T-helper 22 cell (primary cell): Measurements from ENCODE around the gene FCHO1.

Experiments used
- DNase-seq: peaks from one replicate; pipeline ENCODE4 v3.0.0-alpha.2; 2020; ENCODE audit warnings: low read depth

FCHO1 gene, protein sequence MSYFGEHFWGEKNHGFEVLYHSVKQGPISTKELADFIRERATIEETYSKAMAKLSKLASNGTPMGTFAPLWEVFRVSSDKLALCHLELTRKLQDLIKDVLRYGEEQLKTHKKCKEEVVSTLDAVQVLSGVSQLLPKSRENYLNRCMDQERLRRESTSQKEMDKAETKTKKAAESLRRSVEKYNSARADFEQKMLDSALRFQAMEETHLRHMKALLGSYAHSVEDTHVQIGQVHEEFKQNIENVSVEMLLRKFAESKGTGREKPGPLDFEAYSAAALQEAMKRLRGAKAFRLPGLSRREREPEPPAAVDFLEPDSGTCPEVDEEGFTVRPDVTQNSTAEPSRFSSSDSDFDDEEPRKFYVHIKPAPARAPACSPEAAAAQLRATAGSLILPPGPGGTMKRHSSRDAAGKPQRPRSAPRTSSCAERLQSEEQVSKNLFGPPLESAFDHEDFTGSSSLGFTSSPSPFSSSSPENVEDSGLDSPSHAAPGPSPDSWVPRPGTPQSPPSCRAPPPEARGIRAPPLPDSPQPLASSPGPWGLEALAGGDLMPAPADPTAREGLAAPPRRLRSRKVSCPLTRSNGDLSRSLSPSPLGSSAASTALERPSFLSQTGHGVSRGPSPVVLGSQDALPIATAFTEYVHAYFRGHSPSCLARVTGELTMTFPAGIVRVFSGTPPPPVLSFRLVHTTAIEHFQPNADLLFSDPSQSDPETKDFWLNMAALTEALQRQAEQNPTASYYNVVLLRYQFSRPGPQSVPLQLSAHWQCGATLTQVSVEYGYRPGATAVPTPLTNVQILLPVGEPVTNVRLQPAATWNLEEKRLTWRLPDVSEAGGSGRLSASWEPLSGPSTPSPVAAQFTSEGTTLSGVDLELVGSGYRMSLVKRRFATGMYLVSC

GRCh38 chr19:17751103-17751911, at the start of gene FCHO1:
TSS of gene FCHO1 (plus strand) at chr19:17751477. CDS start at chr19:17755165, 3,688 bp downstream.
- DNase-seq, result peak; percentile 84

- peak; percentile 40 for DNase-seq
These were observed 47.3 kb upstream of the FCHO1 start for GRCh38 chr19:17703824-17704463.

DNA sequence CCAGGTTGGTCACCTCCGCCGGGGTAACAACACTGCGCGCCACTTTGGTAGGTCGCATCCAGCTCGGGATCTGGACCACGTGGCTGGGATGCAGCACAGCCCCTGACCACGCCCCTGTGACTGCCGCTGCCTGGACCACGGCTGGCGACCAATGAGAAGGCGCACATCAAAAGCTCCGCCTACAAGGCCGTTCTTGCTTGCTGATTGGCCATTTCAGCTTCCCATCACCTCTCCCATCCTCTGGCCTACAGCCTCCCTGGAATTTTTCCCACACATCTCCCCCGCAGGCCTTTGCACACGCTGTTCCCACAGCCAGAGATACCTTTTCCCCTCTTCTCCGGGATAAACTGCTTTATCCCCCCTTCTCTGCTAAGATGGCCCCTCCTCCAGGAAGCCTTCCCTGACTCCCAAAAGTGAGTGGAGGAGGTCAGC, 44.5 kb upstream of the FCHO1 start:
- DNase-seq, result no peak

- no peak for DNase-seq
These were observed 39.4 kb upstream of the FCHO1 start for GRCh38 chr19:17711851-17712250.

GRCh38 chr19:17716309-17716929, 34.9 kb upstream of the FCHO1 start:
- DNase-seq, result no peak

DNA sequence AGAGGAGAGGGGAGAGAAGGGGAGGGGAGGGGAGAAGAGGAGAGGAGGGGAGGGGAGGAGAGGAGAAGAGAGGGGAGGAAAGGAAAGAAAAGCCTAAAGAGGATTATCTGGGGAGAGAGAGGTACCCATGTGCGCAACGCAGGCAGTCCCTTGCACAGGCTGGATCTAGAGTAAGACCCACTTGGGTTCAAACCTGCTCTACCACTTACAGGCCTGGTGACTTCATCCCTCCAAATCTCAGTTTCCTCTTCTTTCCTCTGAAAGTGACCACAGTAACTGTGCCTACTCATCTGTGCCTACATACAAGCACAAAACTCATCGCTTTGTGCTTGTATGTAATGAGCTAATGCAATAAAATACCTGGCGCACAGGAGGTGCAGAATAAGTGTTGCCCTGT, 32.7 kb upstream of the FCHO1 start:
- no peak for DNase-seq

GRCh38 chr19:17718947-17719711, 32.1 kb upstream of the FCHO1 start, which contains the start of gene MAP1S:
TSS of gene MAP1S (plus strand) at chr19:17719480. CDS start at chr19:17719503, 23 bp downstream.
- DNase-seq, result peak; percentile 37

DNA sequence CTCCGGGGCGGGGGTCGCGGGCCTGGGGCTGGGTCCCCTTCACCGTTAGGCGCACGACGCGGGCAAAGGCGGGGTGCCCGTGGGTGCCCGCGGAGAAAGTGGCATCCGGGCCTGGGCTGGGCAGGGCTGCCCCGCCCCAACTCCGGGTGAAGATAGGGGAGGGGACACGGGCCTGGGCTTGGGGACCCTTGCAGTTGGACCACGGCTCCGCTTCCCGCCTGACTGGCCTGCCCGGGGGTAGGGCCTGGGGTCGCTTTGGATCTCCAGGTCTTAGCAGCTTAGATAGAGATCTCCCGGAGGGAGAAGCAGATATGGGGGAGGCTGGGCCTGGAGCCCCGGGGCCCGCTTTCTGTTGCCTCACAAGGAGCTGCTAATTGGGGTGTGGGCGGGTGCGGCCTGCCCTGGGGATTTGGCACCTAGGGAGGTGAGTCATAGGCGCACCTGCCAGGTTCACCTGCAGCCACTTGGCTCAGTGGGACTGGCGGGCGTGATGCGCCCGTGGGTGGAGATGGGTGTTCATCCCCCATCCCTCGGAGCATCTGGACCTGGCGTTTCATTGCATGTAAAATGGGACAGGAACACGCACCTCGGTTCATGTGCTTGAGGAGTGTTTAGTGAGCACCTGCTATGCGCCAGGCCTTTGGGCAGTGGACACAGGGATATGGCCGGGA, 31.4 kb upstream of the FCHO1 start:
- DNase-seq, result no peak

GRCh38 chr19:17720440-17720839, 30.8 kb upstream of the FCHO1 start:
- no peak for DNase-seq

GRCh38 chr19:17721111-17721628, 30.1 kb upstream of the FCHO1 start:
- no peak for DNase-seq

DNA sequence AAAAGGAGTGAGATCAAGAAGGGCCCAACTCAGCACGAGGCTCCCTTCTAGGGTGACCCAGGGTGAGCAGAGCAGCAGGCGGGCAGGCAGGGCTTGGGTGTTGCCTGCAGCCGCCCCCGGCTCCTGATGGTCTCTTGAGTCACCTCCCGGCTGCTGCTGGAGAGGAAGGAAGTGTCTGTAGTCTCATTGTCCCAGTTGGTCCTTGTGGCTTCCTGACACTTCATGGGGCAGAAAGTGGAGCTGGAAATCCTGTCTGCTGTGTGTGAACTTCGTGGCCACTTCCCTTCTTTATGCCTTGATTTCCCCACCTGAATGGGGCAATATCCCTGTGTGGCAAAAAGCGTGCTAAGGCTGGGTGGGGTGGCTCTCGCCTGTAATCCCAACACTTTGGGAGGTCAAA, 29.5 kb upstream of the FCHO1 start:
- DNase-seq, result no peak

GRCh38 chr19:17722655-17723240, 28.5 kb upstream of the FCHO1 start:
- no peak for DNase-seq

DNA sequence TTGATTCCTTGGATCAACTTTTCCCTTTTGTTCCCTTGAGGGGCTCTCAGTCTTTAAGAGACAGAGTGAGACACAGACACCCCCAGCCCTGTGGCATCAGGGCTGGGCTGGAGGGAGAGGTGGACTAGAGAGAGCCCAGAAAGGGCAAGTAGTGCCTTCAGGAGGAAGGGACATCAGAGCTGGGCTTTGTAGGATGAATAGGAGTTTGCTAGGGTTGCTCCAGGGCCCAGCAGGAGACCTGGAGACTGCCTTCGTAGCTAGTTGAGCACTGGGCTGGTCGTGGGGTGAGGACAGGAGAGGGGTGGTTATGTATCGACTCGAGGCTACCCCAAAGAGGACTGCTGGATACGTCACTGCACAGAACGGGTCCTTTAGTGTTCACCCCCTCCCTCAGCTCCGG, 26.6 kb upstream of the FCHO1 start:
- no peak for DNase-seq

- no peak for DNase-seq
These were observed 25.7 kb upstream of the FCHO1 start for GRCh38 chr19:17725422-17726078.

- no peak for DNase-seq
These were observed 25.0 kb upstream of the FCHO1 start for GRCh38 chr19:17726136-17726741.

DNA sequence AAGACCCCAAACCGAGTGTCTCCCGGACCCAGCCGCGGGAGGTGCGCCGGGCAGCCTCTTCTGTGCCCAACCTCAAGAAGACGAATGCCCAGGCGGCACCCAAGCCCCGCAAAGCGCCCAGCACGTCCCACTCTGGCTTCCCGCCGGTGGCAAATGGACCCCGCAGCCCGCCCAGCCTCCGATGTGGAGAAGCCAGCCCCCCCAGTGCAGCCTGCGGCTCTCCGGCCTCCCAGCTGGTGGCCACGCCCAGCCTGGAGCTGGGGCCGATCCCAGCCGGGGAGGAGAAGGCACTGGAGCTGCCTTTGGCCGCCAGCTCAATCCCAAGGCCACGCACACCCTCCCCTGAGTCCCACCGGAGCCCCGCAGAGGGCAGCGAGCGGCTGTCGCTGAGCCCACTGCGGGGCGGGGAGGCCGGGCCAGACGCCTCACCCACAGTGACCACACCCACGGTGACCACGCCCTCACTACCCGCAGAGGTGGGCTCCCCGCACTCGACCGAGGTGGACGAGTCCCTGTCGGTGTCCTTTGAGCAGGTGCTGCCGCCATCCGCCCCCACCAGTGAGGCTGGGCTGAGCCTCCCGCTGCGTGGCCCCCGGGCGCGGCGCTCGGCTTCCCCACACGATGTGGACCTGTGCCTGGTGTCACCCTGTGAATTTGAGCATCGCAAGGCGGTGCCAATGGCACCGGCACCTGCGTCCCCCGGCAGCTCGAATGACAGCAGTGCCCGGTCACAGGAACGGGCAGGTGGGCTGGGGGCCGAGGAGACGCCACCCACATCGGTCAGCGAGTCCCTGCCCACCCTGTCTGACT, 24.1 kb upstream of the FCHO1 start:
- no peak for DNase-seq

GRCh38 chr19:17727843-17728242, 23.4 kb upstream of the FCHO1 start:
- no peak for DNase-seq
